COLO829 (cell line): ENCODE measurements around the gene PTGIS.

ENCODE experiments used
- DNase-seq: peaks from one replicate; pipeline ENCODE4 v3.0.0; 2012; ENCODE audit warnings: low spot score

PTGIS gene

GRCh38 chr20:49470922-49471321 is 97.0 kb downstream of the PTGIS start:
- no peak for DNase-seq

- DNase-seq: no peak
Measured at GRCh38 chr20:49469060-49469459, 98.9 kb downstream of the PTGIS start.

- no peak for DNase-seq
Measured at GRCh38 chr20:49468412-49468811, 99.5 kb downstream of the PTGIS start.

GRCh38 chr20:49466114-49466912 is 101.6 kb downstream of the PTGIS start:
- DNase-seq: no peak

- DNase-seq: no peak
Measured at GRCh38 chr20:49464556-49464955, 103.4 kb downstream of the PTGIS start.

- no peak for DNase-seq
Measured at GRCh38 chr20:49462626-49463025, 105.3 kb downstream of the PTGIS start.

GRCh38 chr20:49461894-49462620 is 105.9 kb downstream of the PTGIS start:
- no peak for DNase-seq

GRCh38 chr20:49460916-49461315 is 107.0 kb downstream of the PTGIS start:
- DNase-seq: no peak

GRCh38 chr20:49460131-49460530 is 107.8 kb downstream of the PTGIS start:
- DNase-seq: no peak

- DNase-seq: no peak
Measured at GRCh38 chr20:49459684-49460083, 108.3 kb downstream of the PTGIS start.

GRCh38 chr20:49457444-49457843 is 110.5 kb downstream of the PTGIS start:
- no peak for DNase-seq

GRCh38 chr20:49456646-49457045 is 111.3 kb downstream of the PTGIS start:
- no peak for DNase-seq

- DNase-seq: no peak
Measured at GRCh38 chr20:49455691-49456090, 112.2 kb downstream of the PTGIS start.
